ENCODE measurements around the gene TPCN1.

The TPCN1 gene

GRCh38 chr12:113242560-113242959, 21.3 kb downstream of the TPCN1 start:
- DNase-seq: no peak

- no peak for DNase-seq
Measured at GRCh38 chr12:113244047-113244460, 22.8 kb downstream of the TPCN1 start.

GRCh38 chr12:113244478-113244958, 23.3 kb downstream of the TPCN1 start:
- no peak for DNase-seq

- no peak for DNase-seq
Measured at GRCh38 chr12:113245695-113246477, 24.6 kb downstream of the TPCN1 start.

- DNase-seq: no peak
Measured at GRCh38 chr12:113246478-113247122, 25.3 kb downstream of the TPCN1 start.

GRCh38 chr12:113247123-113248050, 26.1 kb downstream of the TPCN1 start:
- no peak for DNase-seq

GRCh38 chr12:113248051-113248825, 27.0 kb downstream of the TPCN1 start:
- no peak for DNase-seq

GRCh38 chr12:113248842-113249435, 27.7 kb downstream of the TPCN1 start:
- no peak for DNase-seq

- DNase-seq: no peak
Measured at GRCh38 chr12:113249546-113249945, 28.3 kb downstream of the TPCN1 start.

GRCh38 chr12:113250045-113250444, 28.8 kb downstream of the TPCN1 start:
- DNase-seq: no peak

- no peak for DNase-seq
Measured at GRCh38 chr12:113251404-113252070, 30.3 kb downstream of the TPCN1 start.

- no peak for DNase-seq
Measured at GRCh38 chr12:113252494-113252893, 31.2 kb downstream of the TPCN1 start.

GRCh38 chr12:113253532-113254285, 32.4 kb downstream of the TPCN1 start:
- no peak for DNase-seq

GRCh38 chr12:113254298-113254697, 33.0 kb downstream of the TPCN1 start:
- no peak for DNase-seq

- no peak for DNase-seq
Measured at GRCh38 chr12:113257564-113257963, 36.3 kb downstream of the TPCN1 start.

- no peak for DNase-seq
Measured at GRCh38 chr12:113260127-113260526, 38.9 kb downstream of the TPCN1 start.

GRCh38 chr12:113260636-113261300, 39.5 kb downstream of the TPCN1 start:
- no peak for DNase-seq

- no peak for DNase-seq
Measured at GRCh38 chr12:113261847-113262470, 40.7 kb downstream of the TPCN1 start.

GRCh38 chr12:113262710-113263109, 41.4 kb downstream of the TPCN1 start:
- DNase-seq: no peak
